ENCODE results near the gene NFIB.

DNA sequence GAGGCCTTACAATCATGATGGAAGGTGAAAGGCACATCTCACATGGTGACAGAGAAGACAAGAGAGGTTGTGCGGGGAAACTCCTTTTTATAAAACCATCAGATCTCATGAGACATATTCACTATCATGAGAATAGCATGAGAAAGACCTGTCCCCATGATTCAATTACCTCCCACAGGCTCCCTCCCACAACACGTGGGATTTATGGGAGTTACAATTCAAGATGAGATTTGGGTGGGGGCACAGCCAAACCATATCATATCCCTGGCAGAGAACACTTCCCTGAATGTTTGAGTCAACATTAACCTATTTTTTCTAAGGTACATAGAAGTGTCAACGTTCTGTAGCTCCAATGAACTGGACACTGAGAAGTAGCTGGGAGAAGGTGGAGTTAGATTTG, 280.9 kb downstream of the NFIB start:
- TF ChIP-seq CTCF (IDR thresholded peaks at IDR 0.05) (no peak), CEBPB (IDR thresholded peaks at IDR 0.05) (no peak), POLR2A (IDR thresholded peaks at IDR 0.05; ENCODE audit: low read length) (no peak), BHLHE40 (IDR thresholded peaks at IDR 0.05; ENCODE audit: low read depth, low read length) (no peak), MAX (IDR thresholded peaks at IDR 0.05) (no peak), ATOH8 (CRISPR knock-in tag; IDR thresholded peaks at IDR 0.05; ENCODE audit: low read depth) (no peak), REST (IDR thresholded peaks at IDR 0.05) (no peak), ELK1 (IDR thresholded peaks at IDR 0.05; ENCODE audit: low read depth, low read length) (no peak), KDM1A (IDR thresholded peaks at IDR 0.05; ENCODE audit: low read depth) (no peak)

Measured in A549 (cell line).